DND-41 (cell line): ENCODE data around the gene COX6B2.

Source experiments
- ATAC-seq: fragments of 200-7000 bp; cut with Tn5 transposase; 3 replicates; pipeline ENCODE4 v1.9.1; 2021; ENCODE audit warnings: low read depth; ENCODE audit not compliant: insufficient read depth
- DNase-seq: peaks from one replicate; pipeline ENCODE4 v3.0.0-alpha.2; 2020
- H2AFZ ChIP-seq: 2 replicates; pipeline ENCODE4 v1.6.0; 2012; ENCODE audit warnings: low read depth, low read length
- H3K27ac ChIP-seq: 2 replicates; pipeline ENCODE4 v1.5.1; 2012; ENCODE audit warnings: low read length, inconsistent platforms
- H3K27me3 ChIP-seq: fragments of 200-600 bp; sonication (generic); 2 replicates; pipeline ENCODE4 v1.6.0; 2012; ENCODE audit warnings: low read length, mild to moderate bottlenecking, inconsistent platforms; ENCODE audit not compliant: insufficient read depth, poor library complexity
- H3K36me3 ChIP-seq: 2 replicates; pipeline ENCODE4 v1.5.1; 2012; ENCODE audit warnings: low read length, inconsistent platforms; ENCODE audit not compliant: insufficient read depth
- H3K4me1 ChIP-seq: 2 replicates; pipeline ENCODE4 v1.5.1; 2012; ENCODE audit warnings: mild to moderate bottlenecking, low read length; ENCODE audit not compliant: insufficient read depth
- H3K4me2 ChIP-seq: 2 replicates; pipeline ENCODE4 v1.6.0; 2012; ENCODE audit warnings: mild to moderate bottlenecking, moderate library complexity, low read length, inconsistent platforms; ENCODE audit not compliant: insufficient read depth
- H3K4me3 ChIP-seq, 2 experiments: fragments of 200-600 bp in 1 of 2; shearing (Covaris generic) in 1 of 2; 2 replicates each; pipeline ENCODE4 v1.5.1; 2012 to 2016; ENCODE audit warnings: inconsistent platforms in 2 of 2, low read length in 2 of 2, mild to moderate bottlenecking in 2 of 2, low read depth in 1 of 2, moderate library complexity in 1 of 2
- H3K79me2 ChIP-seq: 2 replicates; pipeline ENCODE4 v1.6.0; 2012; ENCODE audit warnings: low read length, inconsistent platforms; ENCODE audit not compliant: insufficient read depth
- H3K9ac ChIP-seq: 2 replicates; pipeline ENCODE4 v1.6.0; 2012; ENCODE audit warnings: low read depth, mild to moderate bottlenecking, inconsistent platforms, low read length, moderate library complexity
- H3K9me3 ChIP-seq: 2 replicates; pipeline ENCODE4 v1.5.1; 2012; ENCODE audit warnings: low read length, moderate library complexity, mild to moderate bottlenecking, inconsistent platforms; ENCODE audit not compliant: insufficient read depth, severe bottlenecking
- H4K20me1 ChIP-seq: 2 replicates; pipeline ENCODE4 v1.6.0; 2012; ENCODE audit warnings: low read length; ENCODE audit not compliant: insufficient read depth
- EZH2 ChIP-seq: IDR thresholded peaks from 3 replicates; pipeline ENCODE4 v1.6.1; 2012; ENCODE audit warnings: borderline replicate concordance, low read depth, mild to moderate bottlenecking, moderate library complexity, low read length, inconsistent platforms; ENCODE audit not compliant: severe bottlenecking
- TF ChIP-seq, protein P1 (sequence below): IDR thresholded peaks from 2 replicates; pipeline ENCODE4 v1.5.1; 2012; ENCODE audit warnings: borderline replicate concordance, low read length, moderate library complexity, mild to moderate bottlenecking; ENCODE audit not compliant: poor library complexity, severe bottlenecking; ENCODE audit errors: extremely low read depth

COX6B2 gene

GRCh38 chr19:55311797-55312196, 42.7 kb downstream of the COX6B2 start:
- Histone ChIP-seq H3K27me3 (no peaks in the 10 kb centered on the region), H2AFZ (no peak overlapping the region), H3K4me3 (no peak overlapping the region), H3K36me3 (peaks cover 12% of the 10 kb centered on the region), H3K4me2 (no peak overlapping the region), H3K9ac (no peak overlapping the region), H3K4me1 (no peaks in the 10 kb centered on the region), H3K9me3 (no peaks in the 10 kb centered on the region), H4K20me1 (no peaks in the 10 kb centered on the region), H3K27ac (no peak overlapping the region), H3K79me2 (no peaks in the 10 kb centered on the region)
- no peak for TF ChIP-seq EZH2
- TF ChIP-seq, protein P1, sequence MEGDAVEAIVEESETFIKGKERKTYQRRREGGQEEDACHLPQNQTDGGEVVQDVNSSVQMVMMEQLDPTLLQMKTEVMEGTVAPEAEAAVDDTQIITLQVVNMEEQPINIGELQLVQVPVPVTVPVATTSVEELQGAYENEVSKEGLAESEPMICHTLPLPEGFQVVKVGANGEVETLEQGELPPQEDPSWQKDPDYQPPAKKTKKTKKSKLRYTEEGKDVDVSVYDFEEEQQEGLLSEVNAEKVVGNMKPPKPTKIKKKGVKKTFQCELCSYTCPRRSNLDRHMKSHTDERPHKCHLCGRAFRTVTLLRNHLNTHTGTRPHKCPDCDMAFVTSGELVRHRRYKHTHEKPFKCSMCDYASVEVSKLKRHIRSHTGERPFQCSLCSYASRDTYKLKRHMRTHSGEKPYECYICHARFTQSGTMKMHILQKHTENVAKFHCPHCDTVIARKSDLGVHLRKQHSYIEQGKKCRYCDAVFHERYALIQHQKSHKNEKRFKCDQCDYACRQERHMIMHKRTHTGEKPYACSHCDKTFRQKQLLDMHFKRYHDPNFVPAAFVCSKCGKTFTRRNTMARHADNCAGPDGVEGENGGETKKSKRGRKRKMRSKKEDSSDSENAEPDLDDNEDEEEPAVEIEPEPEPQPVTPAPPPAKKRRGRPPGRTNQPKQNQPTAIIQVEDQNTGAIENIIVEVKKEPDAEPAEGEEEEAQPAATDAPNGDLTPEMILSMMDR, result no peak
- DNase-seq (no peak), ATAC-seq (no peak)

DNA sequence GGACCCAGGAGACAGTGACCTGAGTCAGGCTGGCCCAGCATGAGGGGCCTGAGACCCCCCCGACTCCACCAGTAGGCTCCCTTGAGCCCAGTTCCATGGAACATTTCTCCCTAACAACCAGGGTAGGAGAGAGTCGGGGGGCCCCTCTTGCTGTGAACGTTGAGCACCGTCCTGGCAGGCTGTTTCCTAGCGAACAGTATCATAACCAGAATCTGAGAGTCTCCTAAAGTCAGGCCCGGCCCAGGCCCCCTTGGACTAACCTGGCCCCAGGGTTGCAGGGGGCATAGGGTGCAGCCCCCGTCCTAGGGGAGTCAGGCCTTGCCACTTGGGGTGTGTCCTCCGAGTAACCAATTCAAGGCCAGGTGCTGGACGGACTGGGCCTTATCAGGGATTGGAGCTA, 43.1 kb downstream of the COX6B2 start:
- DNase-seq (no peak), ATAC-seq (no peak)
- H3K36me3 ChIP-seq, result peaks cover 16% of the 10 kb centered on the region
- H3K9ac ChIP-seq, result no peak overlapping the region
- no peak overlapping the region for H2AFZ ChIP-seq
- no peak overlapping the region for H3K27ac ChIP-seq
- H4K20me1 ChIP-seq, result no peaks in the 10 kb centered on the region
- H3K9me3 ChIP-seq, result no peaks in the 10 kb centered on the region
- H3K27me3 ChIP-seq, result no peaks in the 10 kb centered on the region
- no peak overlapping the region for H3K4me2 ChIP-seq
- TF ChIP-seq, protein P1, result no peak
- TF ChIP-seq EZH2, result no peak
- no peaks in the 10 kb centered on the region for H3K4me1 ChIP-seq
- H3K4me3 ChIP-seq, result no peak overlapping the region
- no peaks in the 10 kb centered on the region for H3K79me2 ChIP-seq

DNA sequence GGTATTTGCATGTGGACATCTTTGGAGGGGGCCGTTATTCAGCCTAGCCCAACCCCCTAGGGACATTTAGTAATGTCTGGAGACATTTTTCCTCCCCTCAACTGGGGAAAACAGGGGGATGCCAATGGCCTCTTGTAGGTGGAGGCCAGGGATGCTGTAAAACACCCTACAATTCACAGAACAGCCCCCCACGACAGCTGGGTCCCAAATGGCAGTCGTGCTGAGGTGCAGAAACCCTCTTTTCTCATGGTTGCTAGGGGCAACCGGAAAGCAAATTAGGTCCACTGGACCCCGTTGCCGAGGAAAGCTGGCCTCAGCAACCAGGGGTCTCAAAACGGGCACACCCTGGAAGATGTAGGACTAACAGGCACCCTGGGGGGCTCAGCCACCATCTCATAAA, 44.0 kb downstream of the COX6B2 start:
- no peak for ATAC-seq
- Histone ChIP-seq H3K9me3 (no peaks in the 10 kb centered on the region), H3K36me3 (peaks cover 25% of the 10 kb centered on the region), H4K20me1 (no peaks in the 10 kb centered on the region), H2AFZ (no peak overlapping the region), H3K4me2 (no peak overlapping the region), H3K27me3 (no peaks in the 10 kb centered on the region), H3K9ac (no peak overlapping the region), H3K4me1 (no peaks in the 10 kb centered on the region), H3K4me3 (no peak overlapping the region), H3K27ac (no peak overlapping the region), H3K79me2 (no peaks in the 10 kb centered on the region)
- DNase-seq, result no peak
- TF ChIP-seq, protein P1, result no peak
- TF ChIP-seq EZH2, result no peak

- ATAC-seq (no peak), DNase-seq (no peak)
- Histone ChIP-seq H3K27ac (no peak overlapping the region), H2AFZ (no peak overlapping the region), H3K4me2 (no peak overlapping the region), H3K36me3 (peaks cover 25% of the 10 kb centered on the region), H3K27me3 (no peaks in the 10 kb centered on the region), H3K4me1 (no peaks in the 10 kb centered on the region), H3K79me2 (no peaks in the 10 kb centered on the region), H3K4me3 (no peak overlapping the region), H4K20me1 (no peaks in the 10 kb centered on the region), H3K9ac (no peak overlapping the region), H3K9me3 (no peaks in the 10 kb centered on the region)
- TF ChIP-seq, protein P1, result no peak
- no peak for TF ChIP-seq EZH2
Measured at GRCh38 chr19:55309448-55309847, 45.1 kb downstream of the COX6B2 start.
